ENCODE measurements around the gene FAM151B.

The FAM151B gene

DNA sequence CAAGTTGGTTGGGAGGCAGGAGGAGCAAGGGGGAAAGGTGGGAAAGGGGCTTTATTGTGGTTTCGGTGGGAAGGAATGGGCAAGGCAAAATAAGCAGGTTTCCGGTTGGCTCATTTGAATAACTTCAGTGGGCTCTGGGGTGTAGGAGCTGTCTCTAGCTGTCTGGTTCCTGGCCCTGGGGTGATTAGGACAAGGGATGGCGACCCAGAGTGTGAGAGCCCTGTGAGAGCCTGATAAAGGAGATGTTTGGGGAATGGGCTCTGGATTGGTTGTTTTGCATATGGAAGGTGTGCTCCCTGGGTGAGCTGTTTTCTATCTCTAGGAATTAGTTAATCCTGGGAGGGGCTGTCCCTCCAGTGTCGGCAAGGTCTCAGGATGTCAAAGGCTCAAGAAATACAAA lies 66.7 kb downstream of the FAM151B start:
- ATAC-seq: no peak
- TF ChIP-seq SNAI2 (CRISPR knock-in tag; IDR thresholded peaks at IDR 0.05): no peak
- TF ChIP-seq OSR1 (CRISPR knock-in tag; IDR thresholded peaks at IDR 0.05): no peak
- TF ChIP-seq ZC3H10 (CRISPR knock-in tag; IDR thresholded peaks at IDR 0.05): no peak
- TF ChIP-seq ZNF565 (CRISPR knock-in tag; conservative IDR thresholded peaks at IDR 0.05; ENCODE audit: low read depth): no peak
- no peak for TF ChIP-seq PPARA (CRISPR knock-in tag; IDR thresholded peaks at IDR 0.05; ENCODE audit: borderline replicate concordance)
- TF ChIP-seq, protein P1, sequence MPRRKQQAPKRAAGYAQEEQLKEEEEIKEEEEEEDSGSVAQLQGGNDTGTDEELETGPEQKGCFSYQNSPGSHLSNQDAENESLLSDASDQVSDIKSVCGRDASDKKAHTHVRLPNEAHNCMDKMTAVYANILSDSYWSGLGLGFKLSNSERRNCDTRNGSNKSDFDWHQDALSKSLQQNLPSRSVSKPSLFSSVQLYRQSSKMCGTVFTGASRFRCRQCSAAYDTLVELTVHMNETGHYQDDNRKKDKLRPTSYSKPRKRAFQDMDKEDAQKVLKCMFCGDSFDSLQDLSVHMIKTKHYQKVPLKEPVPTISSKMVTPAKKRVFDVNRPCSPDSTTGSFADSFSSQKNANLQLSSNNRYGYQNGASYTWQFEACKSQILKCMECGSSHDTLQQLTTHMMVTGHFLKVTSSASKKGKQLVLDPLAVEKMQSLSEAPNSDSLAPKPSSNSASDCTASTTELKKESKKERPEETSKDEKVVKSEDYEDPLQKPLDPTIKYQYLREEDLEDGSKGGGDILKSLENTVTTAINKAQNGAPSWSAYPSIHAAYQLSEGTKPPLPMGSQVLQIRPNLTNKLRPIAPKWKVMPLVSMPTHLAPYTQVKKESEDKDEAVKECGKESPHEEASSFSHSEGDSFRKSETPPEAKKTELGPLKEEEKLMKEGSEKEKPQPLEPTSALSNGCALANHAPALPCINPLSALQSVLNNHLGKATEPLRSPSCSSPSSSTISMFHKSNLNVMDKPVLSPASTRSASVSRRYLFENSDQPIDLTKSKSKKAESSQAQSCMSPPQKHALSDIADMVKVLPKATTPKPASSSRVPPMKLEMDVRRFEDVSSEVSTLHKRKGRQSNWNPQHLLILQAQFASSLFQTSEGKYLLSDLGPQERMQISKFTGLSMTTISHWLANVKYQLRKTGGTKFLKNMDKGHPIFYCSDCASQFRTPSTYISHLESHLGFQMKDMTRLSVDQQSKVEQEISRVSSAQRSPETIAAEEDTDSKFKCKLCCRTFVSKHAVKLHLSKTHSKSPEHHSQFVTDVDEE (CRISPR knock-in tag; IDR thresholded peaks at IDR 0.05): no peak
- no peak for TF ChIP-seq BACH2 (CRISPR knock-in tag; IDR thresholded peaks at IDR 0.05; ENCODE audit: borderline replicate concordance)
- TF ChIP-seq CSDC2 (CRISPR knock-in tag; IDR thresholded peaks at IDR 0.05): no peak
- no peak for TF ChIP-seq TCF4 (CRISPR knock-in tag; IDR thresholded peaks at IDR 0.05; ENCODE audit: borderline replicate concordance)
- TF ChIP-seq, protein P2, sequence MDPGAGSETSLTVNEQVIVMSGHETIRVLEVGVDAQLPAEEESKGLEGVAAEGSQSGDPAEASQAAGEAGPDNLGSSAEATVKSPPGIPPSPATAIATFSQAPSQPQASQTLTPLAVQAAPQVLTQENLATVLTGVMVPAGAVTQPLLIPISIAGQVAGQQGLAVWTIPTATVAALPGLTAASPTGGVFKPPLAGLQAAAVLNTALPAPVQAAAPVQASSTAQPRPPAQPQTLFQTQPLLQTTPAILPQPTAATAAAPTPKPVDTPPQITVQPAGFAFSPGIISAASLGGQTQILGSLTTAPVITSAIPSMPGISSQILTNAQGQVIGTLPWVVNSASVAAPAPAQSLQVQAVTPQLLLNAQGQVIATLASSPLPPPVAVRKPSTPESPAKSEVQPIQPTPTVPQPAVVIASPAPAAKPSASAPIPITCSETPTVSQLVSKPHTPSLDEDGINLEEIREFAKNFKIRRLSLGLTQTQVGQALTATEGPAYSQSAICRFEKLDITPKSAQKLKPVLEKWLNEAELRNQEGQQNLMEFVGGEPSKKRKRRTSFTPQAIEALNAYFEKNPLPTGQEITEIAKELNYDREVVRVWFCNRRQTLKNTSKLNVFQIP (CRISPR knock-in tag; IDR thresholded peaks at IDR 0.05; ENCODE audit: borderline replicate concordance, low read depth): no peak
- no peak for TF ChIP-seq ZFP30 (CRISPR knock-in tag; IDR thresholded peaks at IDR 0.05)
- TF ChIP-seq, protein P3, sequence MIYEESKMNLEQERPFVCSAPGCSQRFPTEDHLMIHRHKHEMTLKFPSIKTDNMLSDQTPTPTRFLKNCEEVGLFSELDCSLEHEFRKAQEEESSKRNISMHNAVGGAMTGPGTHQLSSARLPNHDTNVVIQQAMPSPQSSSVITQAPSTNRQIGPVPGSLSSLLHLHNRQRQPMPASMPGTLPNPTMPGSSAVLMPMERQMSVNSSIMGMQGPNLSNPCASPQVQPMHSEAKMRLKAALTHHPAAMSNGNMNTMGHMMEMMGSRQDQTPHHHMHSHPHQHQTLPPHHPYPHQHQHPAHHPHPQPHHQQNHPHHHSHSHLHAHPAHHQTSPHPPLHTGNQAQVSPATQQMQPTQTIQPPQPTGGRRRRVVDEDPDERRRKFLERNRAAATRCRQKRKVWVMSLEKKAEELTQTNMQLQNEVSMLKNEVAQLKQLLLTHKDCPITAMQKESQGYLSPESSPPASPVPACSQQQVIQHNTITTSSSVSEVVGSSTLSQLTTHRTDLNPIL (CRISPR knock-in tag; IDR thresholded peaks at IDR 0.05; ENCODE audit: low read depth): no peak

DNA sequence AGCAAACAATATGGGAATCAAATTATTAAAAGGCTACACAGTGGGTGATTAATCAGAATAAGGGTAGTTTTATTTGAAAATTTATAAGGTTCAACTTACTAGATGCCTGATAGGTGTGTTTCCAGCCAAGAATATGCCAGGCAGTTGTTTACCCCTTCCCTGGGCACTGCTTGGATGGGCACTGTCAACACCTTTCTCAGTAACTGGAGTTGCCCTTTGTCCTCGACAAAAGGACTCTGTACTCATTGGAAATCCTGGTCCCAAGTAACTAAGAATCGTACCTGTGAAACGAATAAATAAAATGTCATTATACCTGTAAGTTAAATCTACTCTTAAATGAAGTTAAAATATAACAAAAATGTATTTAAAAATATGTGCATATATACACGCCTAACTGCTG lies 67.2 kb downstream of the FAM151B start:
- TF ChIP-seq RARB (CRISPR knock-in tag; IDR thresholded peaks at IDR 0.05) (no peak), ARNTL (CRISPR knock-in tag; IDR thresholded peaks at IDR 0.05; ENCODE audit: borderline replicate concordance, low read depth) (no peak), ZNF70 (CRISPR knock-in tag; IDR thresholded peaks at IDR 0.05) (no peak), ZNF565 (CRISPR knock-in tag; conservative IDR thresholded peaks at IDR 0.05; ENCODE audit: low read depth) (no peak), OSR1 (CRISPR knock-in tag; IDR thresholded peaks at IDR 0.05) (no peak), GLIS3 (CRISPR knock-in tag; IDR thresholded peaks at IDR 0.05) (no peak)
- TF ChIP-seq, protein P1 (CRISPR knock-in tag; IDR thresholded peaks at IDR 0.05): no peak
- TF ChIP-seq, protein P4, sequence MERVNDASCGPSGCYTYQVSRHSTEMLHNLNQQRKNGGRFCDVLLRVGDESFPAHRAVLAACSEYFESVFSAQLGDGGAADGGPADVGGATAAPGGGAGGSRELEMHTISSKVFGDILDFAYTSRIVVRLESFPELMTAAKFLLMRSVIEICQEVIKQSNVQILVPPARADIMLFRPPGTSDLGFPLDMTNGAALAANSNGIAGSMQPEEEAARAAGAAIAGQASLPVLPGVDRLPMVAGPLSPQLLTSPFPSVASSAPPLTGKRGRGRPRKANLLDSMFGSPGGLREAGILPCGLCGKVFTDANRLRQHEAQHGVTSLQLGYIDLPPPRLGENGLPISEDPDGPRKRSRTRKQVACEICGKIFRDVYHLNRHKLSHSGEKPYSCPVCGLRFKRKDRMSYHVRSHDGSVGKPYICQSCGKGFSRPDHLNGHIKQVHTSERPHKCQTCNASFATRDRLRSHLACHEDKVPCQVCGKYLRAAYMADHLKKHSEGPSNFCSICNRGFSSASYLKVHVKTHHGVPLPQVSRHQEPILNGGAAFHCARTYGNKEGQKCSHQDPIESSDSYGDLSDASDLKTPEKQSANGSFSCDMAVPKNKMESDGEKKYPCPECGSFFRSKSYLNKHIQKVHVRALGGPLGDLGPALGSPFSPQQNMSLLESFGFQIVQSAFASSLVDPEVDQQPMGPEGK (CRISPR knock-in tag; IDR thresholded peaks at IDR 0.05; ENCODE audit: borderline replicate concordance): no peak
- ATAC-seq: no peak

DNA sequence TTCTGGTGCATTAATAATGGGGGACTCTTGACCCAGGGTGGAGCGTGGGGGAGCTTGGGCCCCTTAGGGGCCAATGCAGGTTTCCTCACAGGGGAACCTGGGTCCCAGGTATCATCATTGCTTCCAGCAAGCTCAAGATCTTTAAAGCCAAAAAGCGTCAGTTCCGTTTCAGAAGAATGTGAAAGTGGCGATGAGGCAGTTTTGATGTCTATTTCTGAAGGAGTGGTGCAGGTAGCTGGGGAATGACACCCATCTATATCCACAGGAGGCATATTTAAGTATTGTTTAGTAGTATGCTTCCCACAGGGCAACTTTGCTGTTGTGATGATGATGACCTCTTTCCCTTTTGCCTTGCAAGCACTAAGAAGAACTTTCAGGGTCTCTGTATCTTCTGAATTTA lies 71.3 kb downstream of the FAM151B start:
- no peak for ATAC-seq
- TF ChIP-seq ZNF8 (CRISPR knock-in tag; IDR thresholded peaks at IDR 0.05) (no peak), RARB (CRISPR knock-in tag; IDR thresholded peaks at IDR 0.05) (no peak), ZFP3 (CRISPR knock-in tag; IDR thresholded peaks at IDR 0.05) (no peak), ZNF565 (CRISPR knock-in tag; conservative IDR thresholded peaks at IDR 0.05; ENCODE audit: low read depth) (no peak), GLIS3 (CRISPR knock-in tag; IDR thresholded peaks at IDR 0.05) (no peak)
- TF ChIP-seq, protein P3 (CRISPR knock-in tag; IDR thresholded peaks at IDR 0.05; ENCODE audit: low read depth): no peak

Measured in SK-N-SH treated with all-trans-retinoic acid at 6 μM for 48 hours (cell line).